Choroid plexus epithelial cell (primary cell): Measurements from ENCODE around the gene CCNL2.
A peak's percentile ranks its signal among the peaks of the same experiment; 100 is the strongest.

Experiments
- DNase-seq: peaks from one replicate; pipeline ENCODE4 v3.0.0-alpha.2; 2010; ENCODE audit warnings: low read depth
- H3K4me3 ChIP-seq: 2 replicates; pipeline ENCODE4 v1.5.1; 2011; ENCODE audit warnings: low read depth, mild to moderate bottlenecking, control low read depth, low read length, moderate library complexity
- TF ChIP-seq, protein P1 (sequence below): conservative IDR thresholded peaks from 2 replicates; pipeline ENCODE4 v1.5.1; 2011; ENCODE audit warnings: low read depth, mild to moderate bottlenecking, control low read depth, inconsistent platforms, low read length, moderate library complexity

Gene CCNL2

DNA sequence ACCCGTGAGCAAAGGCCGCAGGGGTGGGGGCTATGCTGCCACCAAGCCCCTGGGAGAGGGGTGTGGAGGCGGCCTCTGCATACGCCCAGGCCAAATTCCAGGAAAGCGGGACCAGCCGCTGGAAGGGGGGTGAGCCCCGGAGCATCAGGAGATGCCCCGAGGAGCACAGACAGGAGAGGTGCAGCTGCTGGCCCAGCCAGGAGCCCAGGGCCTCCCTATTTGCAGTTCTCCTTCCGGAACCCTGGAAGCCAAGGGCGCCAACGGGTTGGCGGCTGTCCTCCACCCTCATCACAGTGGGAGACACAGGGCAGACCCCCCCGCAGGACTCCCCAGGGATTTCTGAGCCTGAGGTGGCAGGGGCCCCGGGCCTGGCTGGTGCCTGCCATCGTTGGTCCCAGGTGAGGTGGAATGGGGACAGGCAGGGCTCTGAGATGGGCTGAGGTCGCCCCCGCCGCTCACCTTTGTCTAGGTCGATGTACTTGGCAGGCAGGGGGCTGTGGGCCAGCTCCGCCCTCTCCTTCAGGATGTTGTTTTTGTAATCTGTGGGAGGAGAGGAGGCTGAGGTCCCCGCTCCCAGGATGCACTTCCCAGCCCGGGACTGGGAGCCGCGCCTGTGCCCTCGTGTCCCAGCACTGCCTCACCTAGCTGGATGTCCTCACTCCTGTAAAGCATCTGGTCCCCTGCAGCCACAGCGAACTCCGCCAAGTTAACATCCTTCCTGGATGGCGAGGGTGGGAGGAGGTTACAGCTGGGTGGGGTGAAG lies 45.6 kb downstream of the CCNL2 start:
- TF ChIP-seq, protein P1, sequence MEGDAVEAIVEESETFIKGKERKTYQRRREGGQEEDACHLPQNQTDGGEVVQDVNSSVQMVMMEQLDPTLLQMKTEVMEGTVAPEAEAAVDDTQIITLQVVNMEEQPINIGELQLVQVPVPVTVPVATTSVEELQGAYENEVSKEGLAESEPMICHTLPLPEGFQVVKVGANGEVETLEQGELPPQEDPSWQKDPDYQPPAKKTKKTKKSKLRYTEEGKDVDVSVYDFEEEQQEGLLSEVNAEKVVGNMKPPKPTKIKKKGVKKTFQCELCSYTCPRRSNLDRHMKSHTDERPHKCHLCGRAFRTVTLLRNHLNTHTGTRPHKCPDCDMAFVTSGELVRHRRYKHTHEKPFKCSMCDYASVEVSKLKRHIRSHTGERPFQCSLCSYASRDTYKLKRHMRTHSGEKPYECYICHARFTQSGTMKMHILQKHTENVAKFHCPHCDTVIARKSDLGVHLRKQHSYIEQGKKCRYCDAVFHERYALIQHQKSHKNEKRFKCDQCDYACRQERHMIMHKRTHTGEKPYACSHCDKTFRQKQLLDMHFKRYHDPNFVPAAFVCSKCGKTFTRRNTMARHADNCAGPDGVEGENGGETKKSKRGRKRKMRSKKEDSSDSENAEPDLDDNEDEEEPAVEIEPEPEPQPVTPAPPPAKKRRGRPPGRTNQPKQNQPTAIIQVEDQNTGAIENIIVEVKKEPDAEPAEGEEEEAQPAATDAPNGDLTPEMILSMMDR: no peak
- H3K4me3 ChIP-seq: no peak overlapping the region
- no peak for DNase-seq

DNA sequence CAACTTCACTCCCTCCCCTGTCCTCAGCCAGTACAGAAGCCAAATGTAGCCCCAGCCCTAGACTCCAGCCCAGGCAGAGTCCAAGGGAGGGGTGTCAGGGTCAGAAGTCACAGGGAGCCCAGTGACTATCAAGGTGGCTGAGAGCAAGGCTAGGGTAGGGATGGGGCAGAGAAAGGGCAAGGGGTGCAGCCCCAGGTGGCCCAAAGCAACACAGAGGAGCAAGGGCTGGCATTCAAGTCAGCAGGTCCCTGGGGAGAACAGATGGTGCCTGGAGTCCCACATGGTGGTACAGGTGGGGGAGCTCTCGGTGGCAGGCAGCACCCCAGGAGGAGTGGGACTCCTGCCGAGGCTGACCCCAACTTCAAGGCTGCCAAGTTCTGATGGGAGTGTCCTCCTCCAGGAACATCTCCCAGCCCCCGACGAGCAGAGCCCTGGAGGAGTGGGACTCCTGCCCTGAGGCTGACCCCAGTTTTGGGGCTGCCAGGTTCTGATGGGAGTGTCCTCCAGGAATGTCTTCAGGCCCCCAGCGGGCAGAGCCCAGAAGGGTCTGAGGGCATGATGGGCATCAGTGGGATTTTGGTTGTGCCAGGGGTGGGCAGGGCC lies 46.2 kb downstream of the CCNL2 start:
- H3K4me3 ChIP-seq: no peak overlapping the region
- no peak for DNase-seq
- TF ChIP-seq, protein P1: no peak

DNA sequence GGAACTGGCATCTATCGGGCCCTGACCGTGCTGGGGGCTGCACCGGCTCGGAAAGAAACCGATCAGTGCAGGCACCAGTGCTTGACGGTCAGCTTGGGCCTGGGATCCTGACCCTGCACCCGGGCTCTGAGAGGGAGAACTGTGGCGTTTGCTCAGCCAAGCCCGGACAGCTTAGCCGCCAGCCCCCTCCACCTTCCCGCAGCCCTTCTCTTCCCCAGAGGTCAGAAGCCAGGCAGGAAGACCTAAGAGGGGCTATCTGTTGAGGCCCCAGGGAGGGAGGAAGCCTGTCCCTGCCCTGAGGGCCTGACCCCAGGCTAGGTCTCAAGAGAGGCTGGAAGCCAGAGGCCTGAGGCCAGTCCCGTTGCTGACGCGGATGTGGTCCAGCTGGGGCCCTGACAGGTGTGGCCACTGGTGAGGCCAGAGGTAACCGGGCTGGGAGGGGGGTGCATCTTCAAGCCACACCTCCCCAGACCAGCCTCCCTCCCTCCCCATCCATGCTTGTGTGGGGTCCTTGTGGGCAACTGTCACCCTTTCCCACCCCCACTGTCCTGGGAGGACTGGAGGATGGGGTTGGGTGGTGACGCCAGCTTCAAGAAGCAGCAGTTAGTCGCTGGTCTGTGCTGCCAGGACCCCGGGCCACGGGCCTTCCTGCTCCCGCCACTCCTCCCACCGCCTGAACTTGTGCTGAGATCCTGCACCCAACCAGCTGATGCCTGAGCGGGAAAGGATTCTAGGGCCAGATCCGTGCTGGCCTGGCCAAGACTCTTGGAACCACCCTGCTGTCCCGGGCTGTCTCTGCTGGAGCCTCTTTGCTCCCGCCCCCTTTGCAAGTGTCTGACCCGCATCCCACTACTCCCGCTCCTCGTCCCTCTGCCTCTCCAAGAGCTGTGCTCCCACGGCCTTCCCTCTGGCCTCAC lies 47.4 kb downstream of the CCNL2 start:
- H3K4me3 ChIP-seq: no peak overlapping the region
- TF ChIP-seq, protein P1: no peak
- no peak for DNase-seq

DNA sequence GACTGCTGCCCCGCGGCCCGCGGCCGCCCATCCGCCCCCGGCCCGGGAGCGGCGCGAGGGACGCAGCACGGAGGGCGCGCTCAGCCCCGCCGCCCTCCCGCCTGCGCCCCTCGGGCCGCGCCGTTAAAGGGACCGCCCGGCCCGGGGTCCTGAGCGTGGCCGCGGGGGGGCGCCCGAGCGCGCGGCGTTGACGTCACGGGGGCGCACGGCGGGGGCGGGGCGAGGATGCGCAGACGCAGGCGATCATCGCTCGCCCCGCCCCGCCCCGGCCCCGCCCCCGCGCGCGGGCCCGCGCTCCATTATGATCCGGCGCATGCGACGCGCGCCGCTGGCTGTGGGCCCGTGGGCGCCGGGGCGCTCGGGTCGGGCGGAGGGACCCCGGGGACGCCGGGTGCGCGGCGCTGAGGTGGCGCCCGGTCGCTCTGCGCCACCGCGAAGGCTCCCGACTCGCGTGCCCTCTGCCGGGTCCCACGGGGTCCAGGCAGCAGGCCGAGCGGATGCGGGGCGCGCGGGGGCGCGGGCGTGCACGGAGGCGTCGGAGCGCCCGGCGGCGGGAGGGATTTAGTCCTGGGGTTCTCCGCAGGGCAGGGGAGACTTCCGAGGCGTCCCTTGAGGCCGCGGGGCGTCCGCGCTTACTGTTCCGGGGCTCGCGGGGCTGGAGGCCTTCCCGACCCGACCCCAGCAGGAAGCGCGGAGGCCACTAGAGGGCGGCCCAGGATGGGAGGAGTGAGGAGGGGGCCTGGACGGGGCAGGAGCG lies 49.7 kb downstream of the CCNL2 start, which contains the start of gene DVL1:
Gene DVL1, minus strand, starts transcription at position 163 of the 757 bp plus-strand sequence. CDS start 353 bp downstream, outside the sequence.
- H3K4me3 ChIP-seq: peak within 1 kb of the TSS; percentile 70
- TF ChIP-seq, protein P1: peak; percentile 54
- DNase-seq: peak; percentile 56

DNA sequence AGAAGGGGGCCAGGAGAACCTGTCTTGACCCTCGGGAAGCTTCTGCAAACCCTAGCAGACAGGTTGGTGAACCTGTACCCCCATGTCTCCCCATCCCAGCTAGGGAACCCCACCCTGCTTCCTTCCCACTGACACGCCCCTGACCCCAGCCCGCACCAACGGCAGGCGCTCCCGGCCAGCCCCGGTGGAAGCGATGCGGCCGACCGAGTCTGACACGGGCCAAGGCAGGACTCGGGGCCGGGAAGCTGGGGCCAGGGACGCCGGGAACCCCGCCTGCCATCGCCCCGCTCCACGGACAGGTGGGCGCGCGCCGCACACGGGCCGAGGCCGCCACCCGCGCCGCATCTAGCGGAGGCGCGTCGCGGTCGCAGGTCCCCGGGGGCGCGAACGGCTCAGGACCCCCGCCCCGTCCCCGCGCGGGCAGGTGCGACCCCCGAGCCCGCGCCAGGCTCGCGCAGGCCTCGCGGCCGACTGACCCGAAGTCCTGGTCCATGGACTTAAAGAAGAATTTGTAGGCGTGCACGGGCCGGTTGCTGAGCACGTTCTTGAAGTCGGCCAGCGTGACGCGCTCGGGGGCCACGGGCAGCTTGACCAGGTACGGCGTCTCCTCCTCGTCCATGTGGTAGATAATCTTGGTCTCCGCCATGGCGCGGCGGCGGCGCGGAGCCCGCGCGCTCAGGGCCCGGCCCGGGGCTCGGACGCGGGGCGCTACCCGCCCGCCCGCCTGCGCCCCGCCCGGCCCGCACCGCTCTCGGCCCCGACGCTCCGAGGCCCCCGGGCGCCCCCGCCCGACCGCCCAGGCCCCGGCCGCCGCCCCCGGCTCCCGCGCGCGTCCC lies 50.5 kb downstream of the CCNL2 start:
- TF ChIP-seq, protein P1: no peak
- peak; percentile 72 for DNase-seq
- peak overlapping the region; percentile 70 for H3K4me3 ChIP-seq
